Transverse colon (tissue), 4 donors: Measurements from ENCODE around the gene ZDHHC5. TPM values are rescaled to one million over a fixed set of nuclear protein-coding genes. Genes with fewer than 3 reads are reported as not detected.

Experiments
- DNase-seq: peaks from one replicate; pipeline ENCODE4 v3.0.0-alpha.2; 2019
- H3K27ac ChIP-seq, 4 donors: fragments of 200-600 bp; sonication (generic); 2 replicates each; pipeline ENCODE4 v1.5.1; 2016 to 2018; ENCODE audit warnings: inconsistent platforms in 4 of 4
- H3K27me3 ChIP-seq: fragments of 200-600 bp; sonication (generic); 2 replicates; pipeline ENCODE4 v1.5.1; 2017; ENCODE audit warnings: inconsistent platforms
- H3K36me3 ChIP-seq, 4 donors: fragments of 200-600 bp; sonication (generic); 2 replicates each; pipeline ENCODE4 v1.5.1; 2017 to 2019; ENCODE audit warnings: inconsistent platforms in 4 of 4
- H3K4me1 ChIP-seq, 4 donors: fragments of 200-600 bp; sonication (generic); 2 replicates each; pipeline ENCODE4 v1.5.1; 2017 to 2020; ENCODE audit warnings: inconsistent platforms in 4 of 4
- H3K4me3 ChIP-seq, 4 donors: fragments of 200-600 bp; sonication (generic); 1 replicate in 1 of 4; 2 replicates in 3 of 4; pipeline versions ENCODE4 v1.5.1 to v1.6.1; 2017 to 2019; ENCODE audit warnings: inconsistent platforms in 4 of 4
- H3K9me3 ChIP-seq, 2 donors: fragments of 200-600 bp; sonication (generic); 2 replicates each; pipeline ENCODE4 v1.5.1; 2017 to 2019; ENCODE audit warnings: inconsistent platforms in 2 of 2
- CTCF ChIP-seq, 5 experiments: fragments of 200-600 bp in 3 of 5; fragments of 450-650 bp in 2 of 5; sonication (generic) in 3 of 5; IDR thresholded peaks; 1 replicate in 2 of 5; 2 replicates in 3 of 5; pipeline ENCODE4 v1.5.1; 2016 to 2017; ENCODE audit warnings: antibody characterized with exemption in 5 of 5, inconsistent platforms in 3 of 5, mild to moderate bottlenecking in 2 of 5, moderate library complexity in 1 of 5
- WGBS, 2 donors: methylation state at CpG; one replicate each; pipeline ENCODE4 v1.1.5; 2018; ENCODE audit warnings: low coverage in 1 of 2; 5-methylcytosine and 5-hydroxymethylcytosine counted together
- in situ Hi-C, 4 donors: fragments of 200-750 bp; cut with MboI; loops; one replicate each; pipeline versions ENCODE4 v1.15.0 to v1.15.1; 2017; ENCODE audit warnings: low sequenced_read_pairs in 3 of 4, low pct_ligation_motif_present in 1 of 4, low pct_unique_long_range_greater_than_20kb in 1 of 4
- intact Hi-C: fragments of 100-400 bp; cut with DNase I; formaldehyde crosslinking; loops from one replicate; pipeline ENCODE4 v1.15.1; 2023; ENCODE audit warnings: low total_unique reads
- small RNA-seq, 4 donors: library from RNA; depleted of rRNA; stranded (forward); fragments of <200 nt; gene quantifications; one replicate each; pipeline ENCODE3, GENCODE V24; 2016
- total RNA-seq, 4 donors: library from RNA; depleted of rRNA; stranded (reverse); fragments of >200 nt; gene quantifications; one replicate each; pipeline ENCODE4 v1.1.0, GENCODE V29; 2016

ZDHHC5 gene
- total RNA-seq, 4 donors from 2014 or later: 38.4 to 63.2 (median 57.6) TPM

GRCh38 chr11:57746920-57747319, 79.0 kb downstream of the ZDHHC5 start:
- no peak overlapping the region for H3K27ac ChIP-seq
- TF ChIP-seq CTCF (IDR thresholded peaks at IDR 0.05): no peak
- H3K36me3 ChIP-seq: peaks cover 0 to 11% (median 4%) of the 10 kb centered on the region in 4 donors
- intact Hi-C loops: loop anchor here (10.0 kb wide), 1 partner anchor 48 kb away; no protein-coding TSS in a partner anchor
- DNase-seq: no peak
- 90 to 100% methylated on average over 1 of the region's 1 CpG for WGBS, 2 donors
- H3K9me3 ChIP-seq: no peaks in the 10 kb centered on the region
- H3K27me3 ChIP-seq: no peaks in the 10 kb centered on the region
- no peak overlapping the region for H3K4me3 ChIP-seq
- H3K4me1 ChIP-seq: peaks cover 8 to 19% (median 11%) of the 10 kb centered on the region in 4 donors
- in situ Hi-C loops: loop anchor here in 2 of 4 donors (10.0 kb wide), 1 partner anchor 58 kb away; no protein-coding TSS in a partner anchor

Small RNA genes within 50 kb of the gene (small RNA-seq; reads per million reads assigned to genes)
- gene MIR130A (199 to 1,016 (median 598) reads per million in 4 donors), gene TMX2-CTNND1 (0 reads per million in 4 donors)

Other genes starting within 250 kb of the ZDHHC5 start
- 10 to 100 TPM in 3 of 4 donors, 1 to 10 TPM in 1; 6.0 to 35.9 (median 19.4) TPM for gene SLC43A3, start 241.0 kb upstream of the ZDHHC5 start, total RNA-seq
- gene RTN4RL2, start 207.6 kb upstream of the ZDHHC5 start, total RNA-seq: under 1 TPM in 1 of 4 donors, not detected in 3; 0.48 TPM
- gene SLC43A1, start 152.4 kb upstream of the ZDHHC5 start, total RNA-seq: 10 to 100 TPM in 3 of 4 donors, 1 to 10 TPM in 1; 7.5 to 30.4 (median 15.2) TPM
- 10 to 100 TPM in 2 of 4 donors, 1 to 10 TPM in 1, not detected in 1; 1.6 to 36.8 (median 34.0) TPM for gene TIMM10, start 137.4 kb upstream of the ZDHHC5 start, total RNA-seq
- gene SMTNL1, start 130.5 kb upstream of the ZDHHC5 start, total RNA-seq: not detected
- 10 to 100 TPM; 15.3 to 24.3 (median 20.6) TPM for gene UBE2L6, start 100.4 kb upstream of the ZDHHC5 start, total RNA-seq
- 100 to 1,000 TPM in 2 of 4 donors, 10 to 100 TPM in 2; 65.7 to 143 (median 102) TPM for gene SERPING1, start 70.4 kb upstream of the ZDHHC5 start, total RNA-seq
- under 1 TPM in 2 of 4 donors, not detected in 2; 0.68 to 0.95 TPM for gene YPEL4, start 18.2 kb upstream of the ZDHHC5 start, total RNA-seq
- gene CLP1, start 10.4 kb upstream of the ZDHHC5 start, total RNA-seq: 10 to 100 TPM in 2 of 4 donors, 1 to 10 TPM in 1, not detected in 1; 10.0 to 24.7 (median 11.6) TPM
- 10 to 100 TPM in 2 of 4 donors, 1 to 10 TPM in 2; 6.2 to 22.1 (median 12.0) TPM for gene MED19, start 44.1 kb downstream of the ZDHHC5 start, total RNA-seq
- 10 to 100 TPM; 12.3 to 86.7 (median 49.0) TPM for gene TMX2, start 44.5 kb downstream of the ZDHHC5 start, total RNA-seq
- gene SELENOH, start 73.4 kb downstream of the ZDHHC5 start, total RNA-seq: 100 to 1,000 TPM in 2 of 4 donors, 10 to 100 TPM in 2; 78.2 to 117 (median 102) TPM
- not detected for gene BTBD18, start 83.7 kb downstream of the ZDHHC5 start, total RNA-seq
- 100 to 1,000 TPM; 165 to 415 (median 374) TPM for gene CTNND1, start 93.7 kb downstream of the ZDHHC5 start, total RNA-seq